Endodermal cell (in vitro differentiated cells): ENCODE measurements around the gene IL21R. TPM values are rescaled to one million over a fixed set of nuclear protein-coding genes. Genes with fewer than 3 reads are reported as not detected.

ENCODE experiments used
- DNase-seq: peaks from one replicate; pipeline ENCODE4 v3.0.0-alpha.2; 2017
- H3K27ac ChIP-seq: 2 replicates; pipeline ENCODE4 v1.5.1; 2013; ENCODE audit warnings: mild to moderate bottlenecking, low read depth, low read length, moderate library complexity
- H3K27me3 ChIP-seq: 2 replicates; pipeline ENCODE4 v1.6.1; 2013; ENCODE audit warnings: mild to moderate bottlenecking, low read length, moderate library complexity; ENCODE audit not compliant: insufficient read depth, control insufficient read depth, poor library complexity, severe bottlenecking
- H3K36me3 ChIP-seq: 2 replicates; pipeline ENCODE4 v1.7.0; 2013; ENCODE audit warnings: mild to moderate bottlenecking, low read length, moderate library complexity; ENCODE audit not compliant: control insufficient read depth, insufficient read depth
- H3K4me1 ChIP-seq: one replicate; pipeline ENCODE4 v1.7.0; 2013; ENCODE audit warnings: low read length; ENCODE audit not compliant: control insufficient read depth, insufficient read depth
- H3K4me3 ChIP-seq: 2 replicates; pipeline ENCODE4 v1.5.1; 2013; ENCODE audit warnings: mild to moderate bottlenecking, low read length, moderate library complexity
- H3K9ac ChIP-seq: 2 replicates; pipeline ENCODE4 v1.6.1; 2013; ENCODE audit warnings: mild to moderate bottlenecking, low read length, moderate library complexity; ENCODE audit not compliant: poor library complexity, severe bottlenecking; ENCODE audit errors: extremely low read depth
- H3K9me3 ChIP-seq: 2 replicates; pipeline ENCODE4 v1.6.1; 2013; ENCODE audit warnings: mild to moderate bottlenecking, low read length, moderate library complexity; ENCODE audit not compliant: control insufficient read depth
- H3K27ac Mint-ChIP-seq: 2 replicates; pipeline ENCODE4 v1.8.0; 2020; ENCODE audit warnings: mixed read lengths
- H3K27me3 Mint-ChIP-seq: 2 replicates; pipeline ENCODE4 v1.8.0; 2021; ENCODE audit warnings: mild to moderate bottlenecking, mixed read lengths; ENCODE audit not compliant: insufficient read depth
- H3K36me3 Mint-ChIP-seq: 2 replicates; pipeline ENCODE4 v1.8.0; 2020; ENCODE audit warnings: low read depth, mixed read lengths
- H3K4me1 Mint-ChIP-seq: 2 replicates; pipeline ENCODE4 v1.8.0; 2020; ENCODE audit warnings: mixed read lengths
- H3K4me3 Mint-ChIP-seq: 2 replicates; pipeline ENCODE4 v1.8.0; 2020; ENCODE audit warnings: mild to moderate bottlenecking, moderate library complexity, mixed read lengths
- H3K9me3 Mint-ChIP-seq: 2 replicates; pipeline ENCODE4 v1.8.0; 2020; ENCODE audit warnings: mild to moderate bottlenecking, mixed read lengths
- WGBS, 2 experiments: methylation state at CpG; one replicate each; pipeline versions ENCODE4 v1.1.5 to v1.1.7; 2013; ENCODE audit warnings: missing lambda C conversion rate in 2 of 2, mixed read lengths in 1 of 2; ENCODE audit not compliant: insufficient coverage in 1 of 2, insufficient read length in 1 of 2; 5-methylcytosine and 5-hydroxymethylcytosine counted together
- long read RNA-seq, 4 experiments: library from polyadenylated mRNA in 2 of 4; library from RNA in 1 of 4; library from capped mRNA in 1 of 4; stranded (forward) in 3 of 4; unstranded in 1 of 4; transcript quantifications; one replicate each; pipeline ENCODE4 v2.0.0, GENCODE V29; 2020 to 2021; ENCODE audit warnings: inconsistent platforms in 1 of 4
- polyA plus RNA-seq, 2 experiments: library from polyadenylated mRNA; stranded (reverse); fragments of 50-300 nt; gene quantifications; one replicate each; pipeline ENCODE4 v1.2.3, GENCODE V29; 2013
- total RNA-seq, 2 donors: library from RNA; stranded (reverse); fragmentation: NEBNext Ultra II Directional in 1 of 2; extraction: Animal tissue kit (Norgen Biotek cat#: 25700) in 1 of 2; gene quantifications; 2 replicates in 1 of 2; 3 replicates in 1 of 2; pipeline ENCODE4 v1.2.1, GENCODE V29; 2021
- TF ChIP-seq, protein P1 (sequence below): fragments of 200-600 bp; sonication (generic); conservative IDR thresholded peaks from 2 replicates; pipeline ENCODE4 v1.5.0; 2021; ENCODE audit warnings: antibody characterized with exemption, mild to moderate bottlenecking

IL21R gene
- total RNA-seq: under 1 TPM in 1 of 2 donors, not detected in 1; 0.18 TPM
- 0.57 TPM for polyA plus RNA-seq (2013, experiment 1 of 2)
- polyA plus RNA-seq (2013, experiment 2 of 2): 0.17 TPM
- long read RNA-seq, experiment 1: 0 reads
- long read RNA-seq, experiment 2: 0 reads
- long read RNA-seq, experiment 3, partial matches to known transcripts: 0 of 4 reads
- long read RNA-seq, experiment 3, other reads (novel, unspliced or antisense): 1 of 4 reads
- long read RNA-seq, experiment 4: 0 reads

DNA sequence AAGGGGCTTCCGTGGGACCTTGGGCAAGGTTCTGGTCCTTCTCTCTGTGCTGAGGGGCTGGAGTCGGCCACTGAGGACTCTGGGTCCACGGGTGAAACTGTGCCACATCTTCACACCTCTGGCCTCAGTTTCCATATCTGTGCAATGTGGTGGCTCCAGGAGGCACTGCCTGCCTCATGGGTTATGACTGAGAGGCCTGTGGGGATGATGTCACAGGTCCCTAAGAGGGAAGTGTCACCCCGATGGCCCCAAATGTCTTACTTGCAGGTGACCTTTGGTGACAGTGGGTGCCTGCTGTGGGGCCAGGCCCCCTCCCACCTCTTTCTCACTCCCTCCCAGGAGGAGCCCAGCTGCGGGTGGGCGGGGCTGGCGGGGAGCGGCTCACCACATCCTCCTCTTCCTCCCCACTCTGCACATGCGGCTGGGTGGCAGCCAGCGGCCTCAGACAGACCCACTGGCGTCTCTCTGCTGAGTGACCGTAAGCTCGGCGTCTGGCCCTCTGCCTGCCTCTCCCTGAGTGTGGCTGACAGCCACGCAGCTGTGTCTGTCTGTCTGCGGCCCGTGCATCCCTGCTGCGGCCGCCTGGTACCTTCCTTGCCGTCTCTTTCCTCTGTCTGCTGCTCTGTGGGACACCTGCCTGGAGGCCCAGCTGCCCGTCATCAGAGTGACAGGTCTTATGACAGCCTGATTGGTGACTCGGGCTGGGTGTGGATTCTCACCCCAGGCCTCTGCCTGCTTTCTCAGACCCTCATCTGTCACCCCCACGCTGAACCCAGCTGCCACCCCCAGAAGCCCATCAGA is at the start of gene IL21R:
IL21R (plus strand) TSS at position 407 of the 801 bp plus-strand sequence. CDS start 27,898 bp downstream, outside the sequence.
- H3K27me3 Mint-ChIP-seq: no peaks in the 10 kb centered on the region
- no peaks in the 10 kb centered on the region for H3K36me3 Mint-ChIP-seq
- TF ChIP-seq, protein P1, sequence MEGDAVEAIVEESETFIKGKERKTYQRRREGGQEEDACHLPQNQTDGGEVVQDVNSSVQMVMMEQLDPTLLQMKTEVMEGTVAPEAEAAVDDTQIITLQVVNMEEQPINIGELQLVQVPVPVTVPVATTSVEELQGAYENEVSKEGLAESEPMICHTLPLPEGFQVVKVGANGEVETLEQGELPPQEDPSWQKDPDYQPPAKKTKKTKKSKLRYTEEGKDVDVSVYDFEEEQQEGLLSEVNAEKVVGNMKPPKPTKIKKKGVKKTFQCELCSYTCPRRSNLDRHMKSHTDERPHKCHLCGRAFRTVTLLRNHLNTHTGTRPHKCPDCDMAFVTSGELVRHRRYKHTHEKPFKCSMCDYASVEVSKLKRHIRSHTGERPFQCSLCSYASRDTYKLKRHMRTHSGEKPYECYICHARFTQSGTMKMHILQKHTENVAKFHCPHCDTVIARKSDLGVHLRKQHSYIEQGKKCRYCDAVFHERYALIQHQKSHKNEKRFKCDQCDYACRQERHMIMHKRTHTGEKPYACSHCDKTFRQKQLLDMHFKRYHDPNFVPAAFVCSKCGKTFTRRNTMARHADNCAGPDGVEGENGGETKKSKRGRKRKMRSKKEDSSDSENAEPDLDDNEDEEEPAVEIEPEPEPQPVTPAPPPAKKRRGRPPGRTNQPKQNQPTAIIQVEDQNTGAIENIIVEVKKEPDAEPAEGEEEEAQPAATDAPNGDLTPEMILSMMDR: no peak
- no peaks in the 10 kb centered on the region for H3K4me1 ChIP-seq
- H3K9me3 Mint-ChIP-seq: no peaks in the 10 kb centered on the region
- H3K9ac ChIP-seq: no peak within 1 kb of the TSS
- H3K27ac ChIP-seq: peak within 1 kb of the TSS; percentile 38
- no peak within 1 kb of the TSS for H3K27ac Mint-ChIP-seq
- no peak within 1 kb of the TSS for H3K4me3 ChIP-seq
- no peaks in the 10 kb centered on the region for H3K27me3 ChIP-seq
- 57 to 58% methylated on average over 17 to 23 of the region's 23 CpGs for WGBS, 2 experiments
- no peaks in the 10 kb centered on the region for H3K4me1 Mint-ChIP-seq
- no peak within 1 kb of the TSS for H3K4me3 Mint-ChIP-seq
- no peaks in the 10 kb centered on the region for H3K36me3 ChIP-seq
- DNase-seq: peak; percentile 70
- H3K9me3 ChIP-seq: no peaks in the 10 kb centered on the region

DNA sequence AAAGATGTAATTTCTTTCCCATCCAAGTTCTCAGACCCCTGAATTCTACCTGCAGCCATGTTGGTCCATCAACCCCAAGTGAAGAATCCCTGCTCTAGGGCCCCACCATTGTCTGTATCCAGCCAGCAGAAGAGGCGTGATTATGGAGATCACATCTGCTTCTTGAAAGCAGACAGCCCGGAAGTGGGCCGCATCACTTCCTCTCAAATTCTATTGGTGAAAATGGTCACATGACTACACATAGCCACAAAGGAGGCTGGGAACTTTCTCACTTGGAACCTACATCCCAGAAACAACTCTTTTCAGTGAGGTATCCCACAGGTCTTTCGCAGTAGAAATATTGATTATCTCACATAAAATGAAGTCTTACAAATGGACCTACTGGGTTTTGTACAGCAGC is 48.1 kb upstream of the IL21R start:
- no peaks in the 10 kb centered on the region for H3K27me3 ChIP-seq
- no peak overlapping the region for H3K9ac ChIP-seq
- TF ChIP-seq, protein P1: no peak
- no peak overlapping the region for H3K27ac ChIP-seq
- H3K36me3 ChIP-seq: peaks cover 50% of the 10 kb centered on the region
- peaks cover 10% of the 10 kb centered on the region for H3K9me3 ChIP-seq
- Mint-ChIP-seq H3K36me3 (peaks cover 70% of the 10 kb centered on the region), H3K4me1 (peaks cover 6% of the 10 kb centered on the region), H3K27ac (no peak overlapping the region), H3K9me3 (peaks cover 7% of the 10 kb centered on the region), H3K27me3 (no peaks in the 10 kb centered on the region), H3K4me3 (no peak overlapping the region)
- H3K4me3 ChIP-seq: no peak overlapping the region
- WGBS, 2 experiments: 95 to 97% methylated on average over 4 of the region's 4 CpGs
- no peak for DNase-seq
- no peaks in the 10 kb centered on the region for H3K4me1 ChIP-seq

DNA sequence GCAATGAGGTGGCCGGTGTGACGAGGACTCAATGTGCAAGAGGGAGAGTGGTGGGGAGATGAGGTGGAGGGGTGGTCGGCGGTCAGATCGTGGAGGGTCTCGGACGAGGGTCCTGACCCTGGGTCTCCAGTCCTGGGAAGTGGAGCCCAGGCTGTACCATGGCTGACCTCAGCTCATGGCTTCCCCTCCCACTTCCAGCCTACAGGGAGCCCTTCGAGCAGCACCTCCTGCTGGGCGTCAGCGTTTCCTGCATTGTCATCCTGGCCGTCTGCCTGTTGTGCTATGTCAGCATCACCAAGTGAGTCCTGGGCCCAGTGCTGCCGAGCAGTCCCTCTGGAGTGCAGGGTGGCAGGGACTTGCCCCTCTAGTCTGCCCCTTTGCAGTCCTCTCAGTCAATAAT is 46.4 kb upstream of the IL21R start:
- H3K4me1 ChIP-seq: no peaks in the 10 kb centered on the region
- Mint-ChIP-seq H3K4me3 (no peak overlapping the region), H3K27me3 (no peaks in the 10 kb centered on the region), H3K36me3 (peaks cover 64% of the 10 kb centered on the region), H3K4me1 (no peaks in the 10 kb centered on the region), H3K27ac (peak overlapping the region; percentile 59), H3K9me3 (peaks cover 4% of the 10 kb centered on the region)
- peaks cover 14% of the 10 kb centered on the region for H3K9me3 ChIP-seq
- peaks cover 53% of the 10 kb centered on the region for H3K36me3 ChIP-seq
- H3K27me3 ChIP-seq: no peaks in the 10 kb centered on the region
- peak; percentile 91 for DNase-seq
- H3K4me3 ChIP-seq: no peak overlapping the region
- H3K9ac ChIP-seq: no peak overlapping the region
- H3K27ac ChIP-seq: no peak overlapping the region
- 72 to 89% methylated on average over 7 to 12 of the region's 12 CpGs for WGBS, 2 experiments
- TF ChIP-seq, protein P1: peak; percentile 66
